NCI-H345 (cell line): Measurements from ENCODE around the gene ENO4.

Source experiments
- DNase-seq: peaks from one replicate; lab custom pipeline; 2025; lab: John Stamatoyannopoulos, UW

Gene ENO4

GRCh38 chr10:116831086-116831485 is 18.2 kb upstream of the ENO4 start:
- DNase-seq: no peak

GRCh38 chr10:116831790-116832189 is 17.5 kb upstream of the ENO4 start:
- no peak for DNase-seq

- DNase-seq: peak; percentile 30
Observed at GRCh38 chr10:116833986-116834985, 15.0 kb upstream of the ENO4 start.

GRCh38 chr10:116835658-116836057 is 13.6 kb upstream of the ENO4 start:
- DNase-seq: no peak

- DNase-seq: peak; percentile 96
Observed at GRCh38 chr10:116836083-116836482, 13.2 kb upstream of the ENO4 start.

GRCh38 chr10:116836902-116837523 is 12.3 kb upstream of the ENO4 start:
- DNase-seq: peak; percentile 43

- no peak for DNase-seq
Observed at GRCh38 chr10:116838143-116838725, 11.1 kb upstream of the ENO4 start.

GRCh38 chr10:116840389-116841075 is 8.8 kb upstream of the ENO4 start:
- no peak for DNase-seq

- no peak for DNase-seq
Observed at GRCh38 chr10:116845823-116846222, 3.5 kb upstream of the ENO4 start.

- DNase-seq: no peak
Observed at GRCh38 chr10:116848032-116848943, 1.0 kb upstream of the ENO4 start.

- DNase-seq: no peak
Observed at GRCh38 chr10:116848944-116849247, 403 bp upstream of the ENO4 start.

GRCh38 chr10:116850058-116850611 is 836 bp downstream of the ENO4 start:
- DNase-seq: no peak

- DNase-seq: no peak
Observed at GRCh38 chr10:116852246-116852645, 2.9 kb downstream of the ENO4 start.

- no peak for DNase-seq
Observed at GRCh38 chr10:116853287-116853686, 4.0 kb downstream of the ENO4 start.

GRCh38 chr10:116853701-116854100 is 4.4 kb downstream of the ENO4 start:
- no peak for DNase-seq

- DNase-seq: no peak
Observed at GRCh38 chr10:116857156-116857555, 7.9 kb downstream of the ENO4 start.

- DNase-seq: no peak
Observed at GRCh38 chr10:116861796-116862195, 12.5 kb downstream of the ENO4 start.

GRCh38 chr10:116864436-116864835 is 15.1 kb downstream of the ENO4 start:
- DNase-seq: no peak

- DNase-seq: no peak
Observed at GRCh38 chr10:116866066-116866465, 16.8 kb downstream of the ENO4 start.

- no peak for DNase-seq
Observed at GRCh38 chr10:116866987-116867595, 17.8 kb downstream of the ENO4 start.
